ENCODE measurements around the gene KRT77. TPM values are rescaled to one million over a fixed set of nuclear protein-coding genes. Genes with fewer than 3 reads are reported as not detected.

Gene KRT77
- total RNA-seq, 1 donor from 2014 or later = not detected

DNA sequence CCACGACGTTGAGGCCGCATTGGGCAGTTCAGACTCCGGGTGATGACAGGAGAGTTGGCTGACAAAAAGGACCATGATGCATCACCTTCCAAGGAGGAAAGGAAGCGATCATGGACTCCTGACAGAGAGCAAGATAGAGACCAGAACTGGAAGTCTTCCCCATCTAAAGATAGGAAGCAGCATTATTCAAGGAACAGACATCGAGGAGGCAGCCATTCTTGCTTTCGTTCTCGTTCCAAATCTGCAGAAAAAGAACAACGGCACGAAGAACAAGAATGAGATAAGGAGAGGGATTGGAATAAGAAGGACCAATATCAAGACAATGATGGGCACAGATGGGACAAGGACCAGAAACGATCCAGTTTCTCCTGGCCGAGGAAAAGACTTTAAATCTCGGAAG, 27.1 kb upstream of the KRT77 start:
- H3K4me3 Mint-ChIP-seq (ENCODE audit: unreplicated experiment) = no peak overlapping the region
- no peak overlapping the region for H3K27ac Mint-ChIP-seq (ENCODE audit: unreplicated experiment)
- no peaks in the 10 kb centered on the region for H3K9me3 Mint-ChIP-seq (ENCODE audit: low read depth)
- no peaks in the 10 kb centered on the region for H3K4me1 Mint-ChIP-seq (ENCODE audit: low read depth)
- DNase-seq (ENCODE audit: low spot score) = no peak
- TF ChIP-seq, protein P1, sequence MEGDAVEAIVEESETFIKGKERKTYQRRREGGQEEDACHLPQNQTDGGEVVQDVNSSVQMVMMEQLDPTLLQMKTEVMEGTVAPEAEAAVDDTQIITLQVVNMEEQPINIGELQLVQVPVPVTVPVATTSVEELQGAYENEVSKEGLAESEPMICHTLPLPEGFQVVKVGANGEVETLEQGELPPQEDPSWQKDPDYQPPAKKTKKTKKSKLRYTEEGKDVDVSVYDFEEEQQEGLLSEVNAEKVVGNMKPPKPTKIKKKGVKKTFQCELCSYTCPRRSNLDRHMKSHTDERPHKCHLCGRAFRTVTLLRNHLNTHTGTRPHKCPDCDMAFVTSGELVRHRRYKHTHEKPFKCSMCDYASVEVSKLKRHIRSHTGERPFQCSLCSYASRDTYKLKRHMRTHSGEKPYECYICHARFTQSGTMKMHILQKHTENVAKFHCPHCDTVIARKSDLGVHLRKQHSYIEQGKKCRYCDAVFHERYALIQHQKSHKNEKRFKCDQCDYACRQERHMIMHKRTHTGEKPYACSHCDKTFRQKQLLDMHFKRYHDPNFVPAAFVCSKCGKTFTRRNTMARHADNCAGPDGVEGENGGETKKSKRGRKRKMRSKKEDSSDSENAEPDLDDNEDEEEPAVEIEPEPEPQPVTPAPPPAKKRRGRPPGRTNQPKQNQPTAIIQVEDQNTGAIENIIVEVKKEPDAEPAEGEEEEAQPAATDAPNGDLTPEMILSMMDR (IDR thresholded peaks at IDR 0.05) = no peak
- H3K27me3 Mint-ChIP-seq (ENCODE audit: low read depth) = peaks cover 62% of the 10 kb centered on the region
- H3K36me3 Mint-ChIP-seq (ENCODE audit: low read depth) = no peaks in the 10 kb centered on the region

- Mint-ChIP-seq H3K9me3 (ENCODE audit: low read depth) (no peaks in the 10 kb centered on the region), H3K27ac (ENCODE audit: unreplicated experiment) (no peak overlapping the region), H3K4me3 (ENCODE audit: unreplicated experiment) (no peak overlapping the region), H3K27me3 (ENCODE audit: low read depth) (peaks cover 58% of the 10 kb centered on the region), H3K36me3 (ENCODE audit: low read depth) (no peaks in the 10 kb centered on the region), H3K4me1 (ENCODE audit: low read depth) (no peaks in the 10 kb centered on the region)
- DNase-seq (ENCODE audit: low spot score) = no peak
- TF ChIP-seq, protein P1 (IDR thresholded peaks at IDR 0.05) = no peak
Measured at GRCh38 chr12:52729147-52729546, 25.8 kb upstream of the KRT77 start.

DNA sequence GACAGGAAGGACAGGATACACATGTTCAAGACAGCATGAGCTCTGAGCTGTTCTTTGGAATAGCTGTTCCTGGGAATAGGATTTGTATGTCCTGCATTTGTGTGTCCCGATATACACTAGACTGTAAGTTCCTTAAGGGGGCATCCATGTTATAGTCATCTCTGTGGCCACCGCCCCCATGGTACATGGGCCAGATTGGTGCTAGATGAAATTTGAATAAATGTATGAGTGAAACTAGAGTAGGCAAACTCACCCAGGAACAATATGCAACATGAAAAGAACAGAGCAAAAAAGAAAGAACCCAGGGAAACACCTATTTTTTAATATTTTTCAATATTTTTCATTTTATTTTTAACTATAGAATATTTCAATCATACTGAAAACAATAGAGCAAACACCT, 25.1 kb upstream of the KRT77 start:
- TF ChIP-seq, protein P1 (IDR thresholded peaks at IDR 0.05) = no peak
- no peak overlapping the region for H3K4me3 Mint-ChIP-seq (ENCODE audit: unreplicated experiment)
- H3K4me1 Mint-ChIP-seq (ENCODE audit: low read depth) = no peaks in the 10 kb centered on the region
- no peaks in the 10 kb centered on the region for H3K36me3 Mint-ChIP-seq (ENCODE audit: low read depth)
- H3K9me3 Mint-ChIP-seq (ENCODE audit: low read depth) = no peaks in the 10 kb centered on the region
- no peak for DNase-seq (ENCODE audit: low spot score)
- H3K27ac Mint-ChIP-seq (ENCODE audit: unreplicated experiment) = no peak overlapping the region
- H3K27me3 Mint-ChIP-seq (ENCODE audit: low read depth) = peaks cover 55% of the 10 kb centered on the region

DNA sequence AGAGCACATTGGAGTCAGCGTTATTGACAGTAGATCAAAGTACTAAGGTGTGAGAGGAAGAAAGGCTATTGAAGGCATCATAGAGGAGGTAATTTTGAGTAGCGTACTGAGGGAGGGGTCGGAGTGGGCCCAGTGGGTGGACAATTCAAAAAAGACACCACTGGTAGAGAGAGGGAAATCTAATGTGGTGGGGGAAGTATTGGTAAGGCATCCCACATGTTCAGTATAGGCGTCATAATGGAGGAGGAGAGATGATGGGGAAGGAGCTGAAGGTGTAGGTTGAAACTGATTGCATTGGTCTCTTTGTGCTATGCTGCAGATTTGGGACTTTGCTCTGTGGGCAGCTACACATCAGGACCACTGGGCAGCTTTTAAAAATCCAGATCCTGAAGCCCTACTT, 23.7 kb upstream of the KRT77 start:
- no peak for DNase-seq (ENCODE audit: low spot score)
- TF ChIP-seq, protein P1 (IDR thresholded peaks at IDR 0.05) = no peak
- Mint-ChIP-seq H3K4me1 (ENCODE audit: low read depth) (no peaks in the 10 kb centered on the region), H3K27ac (ENCODE audit: unreplicated experiment) (no peak overlapping the region), H3K4me3 (ENCODE audit: unreplicated experiment) (no peak overlapping the region), H3K36me3 (ENCODE audit: low read depth) (no peaks in the 10 kb centered on the region), H3K27me3 (ENCODE audit: low read depth) (peaks cover 67% of the 10 kb centered on the region), H3K9me3 (ENCODE audit: low read depth) (no peaks in the 10 kb centered on the region)

- Mint-ChIP-seq H3K4me1 (ENCODE audit: low read depth) (no peaks in the 10 kb centered on the region), H3K27ac (ENCODE audit: unreplicated experiment) (no peak overlapping the region), H3K27me3 (ENCODE audit: low read depth) (peaks cover 65% of the 10 kb centered on the region), H3K36me3 (ENCODE audit: low read depth) (no peaks in the 10 kb centered on the region), H3K4me3 (ENCODE audit: unreplicated experiment) (no peak overlapping the region), H3K9me3 (ENCODE audit: low read depth) (no peaks in the 10 kb centered on the region)
- no peak for DNase-seq (ENCODE audit: low spot score)
- TF ChIP-seq, protein P1 (IDR thresholded peaks at IDR 0.05) = no peak
Measured at GRCh38 chr12:52726451-52726850, 23.1 kb upstream of the KRT77 start.

All from chondrocyte (in vitro differentiated cells).